Neuronal stem cell (in vitro differentiated cells): ENCODE data around the gene POU2F3.

Experiments used
- DNase-seq: peaks from one replicate; pipeline ENCODE4 v3.0.0-alpha.2; 2013; ENCODE audit warnings: low spot score
- H2AFZ ChIP-seq: one replicate; pipeline ENCODE4 v1.6.1; 2013; ENCODE audit warnings: mild to moderate bottlenecking, low read length, inconsistent platforms
- H2AK5ac ChIP-seq: 2 replicates; pipeline ENCODE4 v1.6.1; 2013; ENCODE audit warnings: low read depth, mild to moderate bottlenecking, inconsistent platforms, low read length, moderate library complexity, mixed read lengths
- H2BK120ac ChIP-seq: 2 replicates; pipeline ENCODE4 v1.6.1; 2013; ENCODE audit warnings: low read depth, mild to moderate bottlenecking, inconsistent platforms, low read length, moderate library complexity, mixed read lengths
- H2BK12ac ChIP-seq: one replicate; pipeline ENCODE4 v1.6.1; 2013; ENCODE audit warnings: low read length, inconsistent platforms
- H2BK15ac ChIP-seq: 2 replicates; pipeline ENCODE4 v1.6.1; 2013; ENCODE audit warnings: mild to moderate bottlenecking, low read length, inconsistent platforms, mixed read lengths
- H2BK5ac ChIP-seq: one replicate; pipeline ENCODE4 v1.6.1; 2013; ENCODE audit warnings: inconsistent platforms, mild to moderate bottlenecking, low read length, moderate library complexity
- H3K14ac ChIP-seq: one replicate; pipeline ENCODE4 v1.6.1; 2013; ENCODE audit warnings: low read length, inconsistent platforms
- H3K18ac ChIP-seq: 2 replicates; pipeline ENCODE4 v1.6.1; 2013; ENCODE audit warnings: low read length, inconsistent platforms
- H3K23ac ChIP-seq: 2 replicates; pipeline ENCODE4 v1.6.1; 2013; ENCODE audit warnings: low read depth, mild to moderate bottlenecking, mixed read lengths, low read length, inconsistent platforms; ENCODE audit not compliant: poor library complexity
- H3K27ac ChIP-seq: replicated peaks from 3 replicates; pipeline ENCODE4 v1.5.1; 2013; ENCODE audit warnings: low read length, inconsistent platforms
- H3K27me3 ChIP-seq, 3 experiments: 2 replicates each; pipeline ENCODE4 v1.6.1; 2013; ENCODE audit warnings: low read length in 3 of 3, mild to moderate bottlenecking in 2 of 3, inconsistent platforms in 1 of 3, low read depth in 1 of 3, mixed read lengths in 1 of 3, moderate library complexity in 1 of 3; ENCODE audit not compliant: control insufficient read depth in 3 of 3, insufficient read depth in 3 of 3
- H3K36me3 ChIP-seq, 2 donors: replicated peaks in 1 of 2; 2 replicates each; pipeline ENCODE4 v1.6.1; 2013; ENCODE audit warnings: low read length in 2 of 2; ENCODE audit not compliant: control insufficient read depth in 2 of 2, insufficient read depth in 2 of 2
- H3K4ac ChIP-seq: 2 replicates; pipeline ENCODE4 v1.6.1; 2013; ENCODE audit warnings: inconsistent platforms, mild to moderate bottlenecking, low read length, moderate library complexity
- H3K4me1 ChIP-seq, 2 donors: 1 replicate in 1 of 2; 2 replicates in 1 of 2; pipeline ENCODE4 v1.6.1; 2013; ENCODE audit warnings: low read length in 2 of 2, low read depth in 1 of 2; ENCODE audit not compliant: control insufficient read depth in 2 of 2, insufficient read depth in 1 of 2
- H3K4me2 ChIP-seq: one replicate; pipeline ENCODE4 v1.6.1; 2013; ENCODE audit warnings: mild to moderate bottlenecking, low read length, inconsistent platforms; ENCODE audit not compliant: insufficient read depth, poor library complexity, severe bottlenecking
- H3K4me3 ChIP-seq, 2 donors: 2 replicates each; pipeline ENCODE4 v1.5.1; 2013; ENCODE audit warnings: low read length in 2 of 2, mild to moderate bottlenecking in 2 of 2, inconsistent platforms in 1 of 2, moderate library complexity in 1 of 2
- H3K79me1 ChIP-seq: one replicate; pipeline ENCODE4 v1.6.1; 2013; ENCODE audit warnings: low read depth, mild to moderate bottlenecking, inconsistent platforms, low read length, moderate library complexity
- H3K9ac ChIP-seq: one replicate; pipeline ENCODE4 v1.6.1; 2013; ENCODE audit warnings: mild to moderate bottlenecking, low read depth, low read length, inconsistent platforms; ENCODE audit not compliant: poor library complexity
- H3K9me3 ChIP-seq, 2 donors: replicated peaks in 1 of 2; 2 replicates each; pipeline versions ENCODE3 to v1.6.1; 2013; ENCODE audit warnings: low read length in 2 of 2, mild to moderate bottlenecking in 2 of 2, inconsistent platforms in 1 of 2, low read depth in 1 of 2, mixed read lengths in 1 of 2, moderate library complexity in 1 of 2; ENCODE audit not compliant: control insufficient read depth in 2 of 2, insufficient read depth in 1 of 2
- H4K8ac ChIP-seq: one replicate; pipeline ENCODE4 v1.6.1; 2013; ENCODE audit warnings: low read depth, mild to moderate bottlenecking, inconsistent platforms, low read length, moderate library complexity
- H4K91ac ChIP-seq: one replicate; pipeline ENCODE4 v1.6.1; 2013; ENCODE audit warnings: low read length, low read depth, mild to moderate bottlenecking, inconsistent platforms; ENCODE audit not compliant: poor library complexity
- WGBS, 2 donors: extraction: QIAGEN DNeasy Blood & Tissue Kit; methylation state at CpG; one replicate each; pipeline ENCODE4 v1.1.7; 2013; ENCODE audit warnings: missing lambda C conversion rate in 2 of 2, mixed read lengths in 1 of 2; ENCODE audit not compliant: insufficient read length in 2 of 2, insufficient replicate concordance in 1 of 2; ENCODE audit errors: extremely low coverage in 2 of 2; 5-methylcytosine and 5-hydroxymethylcytosine counted together

Gene POU2F3

GRCh38 chr11:120235024-120235628 is 4.8 kb upstream of the POU2F3 start:
- Histone ChIP-seq H3K18ac (no peak overlapping the region), H3K14ac (no peak overlapping the region), H3K4me1 (no peaks in the 10 kb centered on the region), H4K91ac (no peak overlapping the region), H4K8ac (no peak overlapping the region), H2BK15ac (no peak overlapping the region), H3K4me3 (no peak overlapping the region), H3K27me3 (peaks cover 0 to 34% (median 19%) of the 10 kb centered on the region in 3 experiments), H3K9ac (no peak overlapping the region), H3K36me3 (no peaks in the 10 kb centered on the region), H3K23ac (no peak overlapping the region), H3K27ac (no peak overlapping the region), H3K4me2 (no peak overlapping the region), H3K79me1 (no peaks in the 10 kb centered on the region), H3K4ac (no peak overlapping the region), H2AFZ (no peak overlapping the region), H2AK5ac (no peak overlapping the region), H3K9me3 (no peaks in the 10 kb centered on the region), H2BK120ac (no peak overlapping the region), H2BK5ac (no peak overlapping the region), H2BK12ac (no peak overlapping the region)
- peak; percentile 57 for DNase-seq
- no CpG with 5 or more reads among the region's 8 CpGs for WGBS, 2 donors

- no peak overlapping the region for H3K23ac ChIP-seq
- no peaks in the 10 kb centered on the region for H3K79me1 ChIP-seq
- no peak overlapping the region for H2BK5ac ChIP-seq
- no peak overlapping the region for H4K91ac ChIP-seq
- no peak for DNase-seq
- H2BK120ac ChIP-seq, result no peak overlapping the region
- H3K4me2 ChIP-seq, result no peak overlapping the region
- no peaks in the 10 kb centered on the region for H3K4me1 ChIP-seq
- peaks cover 0 to 48% (median 31%) of the 10 kb centered on the region in 3 experiments for H3K27me3 ChIP-seq
- no peak overlapping the region for H3K14ac ChIP-seq
- peak overlapping the region; percentile 24 for H2AK5ac ChIP-seq
- H3K4ac ChIP-seq, result no peak overlapping the region
- H2BK12ac ChIP-seq, result no peak overlapping the region
- no peak overlapping the region for H3K27ac ChIP-seq
- no CpG with 5 or more reads among the region's 5 CpGs for WGBS, 2 donors
- H3K36me3 ChIP-seq, result no peaks in the 10 kb centered on the region
- H2BK15ac ChIP-seq, result no peak overlapping the region
- H3K9me3 ChIP-seq, result no peaks in the 10 kb centered on the region
- H2AFZ ChIP-seq, result no peak overlapping the region
- no peak overlapping the region for H3K18ac ChIP-seq
- no peak overlapping the region for H3K4me3 ChIP-seq
- H4K8ac ChIP-seq, result no peak overlapping the region
- no peak overlapping the region for H3K9ac ChIP-seq
Observed at GRCh38 chr11:120236169-120237107, 3.5 kb upstream of the POU2F3 start.

- H3K27me3 ChIP-seq, result peaks cover 0 to 74% (median 31%) of the 10 kb centered on the region in 3 experiments
Observed at GRCh38 chr11:120238968-120239620, 846 bp upstream of the POU2F3 start.

GRCh38 chr11:120240866-120241265 is 926 bp downstream of the POU2F3 start:
- no peak overlapping the region for H2AK5ac ChIP-seq
- H2BK120ac ChIP-seq, result no peak overlapping the region
- H3K4me3 ChIP-seq, result no peak overlapping the region
- no peak overlapping the region for H3K18ac ChIP-seq
- H3K14ac ChIP-seq, result no peak overlapping the region
- H3K9ac ChIP-seq, result no peak overlapping the region
- H3K27ac ChIP-seq, result no peak overlapping the region
- no CpG with 5 or more reads among the region's 2 CpGs for WGBS, 2 donors
- H4K8ac ChIP-seq, result no peak overlapping the region
- no peak overlapping the region for H2BK12ac ChIP-seq
- H2BK5ac ChIP-seq, result no peak overlapping the region
- peaks cover 0 to 89% (median 30%) of the 10 kb centered on the region in 3 experiments for H3K27me3 ChIP-seq
- no peaks in the 10 kb centered on the region for H3K36me3 ChIP-seq
- no peak overlapping the region for H4K91ac ChIP-seq
- H3K4me1 ChIP-seq, result no peaks in the 10 kb centered on the region
- H3K23ac ChIP-seq, result no peak overlapping the region
- no peak overlapping the region for H3K4ac ChIP-seq
- no peak for DNase-seq
- H3K9me3 ChIP-seq, result no peaks in the 10 kb centered on the region
- no peaks in the 10 kb centered on the region for H3K79me1 ChIP-seq
- H3K4me2 ChIP-seq, result no peak overlapping the region
- no peak overlapping the region for H2AFZ ChIP-seq
- H2BK15ac ChIP-seq, result no peak overlapping the region

More at GRCh38 chr11:120238968-120239620, 846 bp upstream of the POU2F3 start:
- Histone ChIP-seq H3K9me3 (no peaks in the 10 kb centered on the region), H3K4me2 (no peak overlapping the region), H2BK5ac (no peak overlapping the region), H3K14ac (no peak overlapping the region), H3K18ac (peak overlapping the region; percentile 6), H3K4ac (no peak overlapping the region), H3K36me3 (no peaks in the 10 kb centered on the region), H4K8ac (no peak overlapping the region), H2AFZ (no peak overlapping the region), H4K91ac (no peak overlapping the region), H3K27ac (no peak overlapping the region), H2BK12ac (no peak overlapping the region), H2AK5ac (peak overlapping the region; percentile 2), H3K4me1 (no peaks in the 10 kb centered on the region), H2BK15ac (no peak overlapping the region), H3K79me1 (no peaks in the 10 kb centered on the region), H3K9ac (no peak overlapping the region), H3K23ac (no peak overlapping the region), H3K4me3 (no peak overlapping the region), H2BK120ac (no peak overlapping the region)
- DNase-seq, result no peak
- no CpG with 5 or more reads among the region's 11 CpGs for WGBS, 2 donors
